CMK (cell line): Measurements from ENCODE around the gene PRR33.

ENCODE experiments used
- DNase-seq: peaks from one replicate; pipeline ENCODE4 v3.0.0-alpha.2; 2010; ENCODE audit warnings: low read depth

PRR33 gene

DNA sequence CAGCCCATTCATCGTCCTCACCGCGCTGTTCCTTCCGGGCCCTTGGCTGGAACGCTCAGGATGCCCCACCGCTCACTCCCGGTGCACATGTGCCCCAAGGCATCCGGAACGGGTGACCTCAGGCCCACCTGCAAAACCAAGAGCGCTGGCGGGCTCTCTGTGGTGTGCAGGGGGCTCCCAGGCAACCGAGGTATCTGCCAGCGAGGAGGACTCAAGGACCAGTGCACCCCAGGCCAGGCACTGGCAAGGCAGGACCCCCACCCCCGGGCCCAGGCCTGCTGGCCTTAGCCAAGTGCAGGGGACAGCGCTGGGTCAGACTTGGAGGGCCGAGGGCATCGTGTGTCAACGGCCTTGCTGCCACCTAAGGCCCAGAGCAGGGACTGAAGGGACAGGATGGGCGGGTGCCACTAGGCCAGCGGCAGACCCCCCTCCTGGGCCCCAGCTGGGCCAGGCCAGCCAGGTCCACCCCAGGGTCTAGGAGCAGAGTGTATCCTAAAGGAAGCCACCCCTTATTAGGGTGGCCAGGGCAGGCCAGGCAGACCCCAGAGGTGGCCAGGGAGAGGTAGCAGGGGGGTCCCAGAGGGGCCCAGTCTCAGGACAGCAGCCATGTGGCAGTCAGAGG, 36.3 kb upstream of the PRR33 start:
- no peak for DNase-seq

GRCh38 chr11:1927026-1927847, 35.5 kb upstream of the PRR33 start:
- DNase-seq = no peak

DNA sequence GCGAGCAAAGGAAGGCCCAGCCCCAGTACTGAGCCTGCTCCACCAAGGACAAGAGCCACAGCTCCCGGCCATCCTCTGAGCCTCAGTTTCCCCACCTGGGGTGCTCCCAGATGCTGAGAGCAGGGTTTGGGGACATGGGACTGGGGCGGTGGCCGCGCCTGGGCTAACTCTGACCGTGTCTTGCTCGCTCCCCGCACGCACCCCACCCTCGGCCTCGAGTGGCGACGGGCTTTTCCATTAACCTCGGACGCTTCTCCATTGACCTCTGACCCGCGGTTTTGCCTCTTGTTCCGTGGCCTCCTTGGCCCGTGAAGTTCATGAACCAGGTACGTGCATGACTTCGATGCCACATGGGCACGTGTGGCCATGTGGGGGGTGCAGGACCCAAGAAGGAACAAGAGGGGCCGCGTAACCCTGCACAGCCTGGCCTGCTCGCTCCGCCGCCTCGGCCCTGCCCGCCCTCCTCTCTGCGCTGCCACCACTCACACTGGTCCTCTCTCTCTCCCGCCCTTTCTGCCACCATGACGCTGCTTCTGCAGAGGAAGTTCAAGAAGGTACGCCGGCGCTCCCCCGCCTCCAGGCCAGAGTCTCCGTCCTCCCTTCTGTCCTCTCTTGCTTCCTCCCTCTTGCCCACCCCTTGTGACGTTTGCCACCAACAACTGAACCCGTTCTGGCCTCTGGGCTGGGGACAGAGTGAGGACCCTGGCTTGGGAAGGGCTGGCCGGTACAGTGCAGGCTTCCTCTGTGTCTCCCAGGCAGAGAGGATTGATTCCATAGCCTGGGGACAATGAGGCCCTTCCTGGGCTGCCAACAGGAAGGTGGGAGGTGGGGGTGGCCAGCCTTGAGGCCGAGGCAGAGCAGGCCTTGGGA, 34.7 kb upstream of the PRR33 start:
- peak; percentile 22 for DNase-seq

GRCh38 chr11:1925373-1926155, 33.9 kb upstream of the PRR33 start:
- DNase-seq = no peak

GRCh38 chr11:1924646-1925372, 33.1 kb upstream of the PRR33 start:
- DNase-seq = no peak

DNA sequence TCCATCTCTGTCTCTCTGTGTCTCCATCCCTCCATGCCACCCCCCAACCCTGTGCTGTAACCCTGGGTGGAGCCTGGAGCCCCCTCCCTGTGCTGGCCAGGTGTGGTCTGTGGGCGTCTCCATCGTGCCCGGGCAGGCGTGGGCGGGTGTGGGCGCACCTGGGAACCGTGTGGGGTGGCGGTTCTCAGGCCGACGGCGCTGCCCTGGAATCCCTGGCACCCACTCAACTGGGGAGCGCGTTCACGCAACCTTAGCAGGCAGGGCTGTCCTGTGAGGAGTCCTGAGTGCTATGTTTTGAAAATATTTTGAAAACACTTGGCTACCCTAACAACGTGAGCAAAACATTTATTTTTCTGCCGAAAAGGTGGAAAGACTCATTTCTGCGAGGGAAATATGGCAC, 32.5 kb upstream of the PRR33 start:
- DNase-seq = no peak

DNA sequence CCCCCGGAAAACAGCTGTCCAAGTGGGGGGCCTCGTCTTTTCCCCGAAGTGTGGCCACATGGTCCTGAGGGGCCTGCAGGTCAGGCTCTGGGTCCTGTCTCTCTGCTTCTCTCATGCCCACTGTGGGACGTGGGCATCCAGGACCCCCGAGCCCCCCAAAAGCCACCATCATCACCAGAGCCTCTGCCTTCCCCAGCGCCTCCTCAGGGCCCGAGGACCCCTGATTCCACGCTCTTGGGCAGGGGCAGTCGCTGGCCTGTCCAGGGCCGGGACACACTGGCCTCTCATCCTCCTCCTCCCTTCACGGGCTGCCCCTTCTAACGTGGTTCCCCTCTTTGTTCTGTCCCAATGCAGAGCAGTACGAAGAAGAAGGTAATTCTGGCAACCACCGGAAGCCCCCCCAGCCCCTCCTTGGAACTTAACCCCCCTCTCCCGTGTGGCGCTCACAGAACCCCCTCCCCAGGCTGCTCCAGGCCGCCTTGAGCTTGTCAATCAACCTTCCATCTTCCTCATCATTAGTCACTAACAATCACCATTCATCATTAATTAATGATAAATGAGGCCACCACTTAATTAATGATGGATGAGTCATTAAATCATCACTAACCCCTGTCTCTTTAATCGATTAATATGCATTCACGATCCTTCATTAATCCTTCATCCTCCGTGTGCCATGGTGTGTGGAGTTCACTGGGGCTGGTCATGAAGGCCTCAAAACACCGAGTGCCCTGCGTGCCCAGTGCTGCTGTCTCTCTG, 31.7 kb upstream of the PRR33 start:
- no peak for DNase-seq

DNA sequence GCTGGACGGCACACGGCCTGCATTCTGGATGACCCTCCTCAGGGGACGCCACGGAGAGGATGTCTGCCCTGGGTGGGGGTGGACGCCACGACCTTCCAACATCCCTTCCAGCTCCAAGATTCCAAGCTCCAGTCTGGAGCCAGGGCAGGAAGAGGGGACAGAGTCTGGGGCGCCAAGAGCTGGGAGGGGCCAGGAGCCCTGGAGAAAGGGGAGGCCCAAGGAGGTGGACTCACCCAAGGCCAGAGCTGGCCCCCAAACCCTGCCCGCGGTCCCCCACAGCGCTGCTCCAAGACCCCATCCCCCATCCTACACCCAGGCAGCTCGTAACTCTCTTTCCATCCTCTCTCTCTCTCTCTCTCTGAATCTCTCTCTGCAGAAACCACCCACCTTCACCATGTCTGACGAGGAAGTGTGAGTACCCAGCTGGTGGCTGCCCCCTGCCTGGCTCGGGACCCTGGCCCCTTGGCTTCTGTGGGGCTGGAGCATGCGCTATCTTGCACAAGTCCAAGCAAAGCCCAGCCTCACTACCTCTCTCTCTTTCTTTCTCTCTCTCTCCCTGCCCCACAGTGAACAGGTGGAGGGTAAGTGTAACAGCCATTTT, 30.9 kb upstream of the PRR33 start:
- DNase-seq = no peak

DNA sequence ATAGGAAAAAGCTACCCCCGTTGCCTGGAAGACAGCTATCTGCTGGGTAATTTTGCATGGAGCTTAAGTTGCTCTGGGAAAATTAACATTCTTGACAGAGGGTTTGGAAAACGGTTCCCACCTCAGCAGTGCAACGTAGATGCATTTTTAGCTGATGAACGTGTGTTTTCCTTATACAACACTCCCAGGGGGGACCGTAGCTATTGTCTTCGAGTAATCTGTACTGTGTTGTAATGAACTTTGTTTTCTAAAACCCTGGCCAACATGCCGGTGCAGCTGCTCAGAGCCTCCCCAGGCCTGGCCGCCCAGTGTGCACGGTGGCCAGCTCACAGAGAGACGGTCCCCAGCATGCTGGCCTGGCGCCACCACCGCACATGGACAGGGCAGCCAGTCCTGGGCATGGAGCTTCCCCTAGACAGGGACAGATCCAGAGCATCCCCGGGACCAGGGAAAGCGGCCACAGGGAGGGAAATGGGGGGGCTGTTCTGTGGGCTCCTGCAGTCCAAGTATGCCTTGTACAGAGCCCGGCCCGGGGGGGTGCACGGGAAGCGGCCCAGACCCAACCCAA, 30.0 kb upstream of the PRR33 start:
- DNase-seq = no peak

DNA sequence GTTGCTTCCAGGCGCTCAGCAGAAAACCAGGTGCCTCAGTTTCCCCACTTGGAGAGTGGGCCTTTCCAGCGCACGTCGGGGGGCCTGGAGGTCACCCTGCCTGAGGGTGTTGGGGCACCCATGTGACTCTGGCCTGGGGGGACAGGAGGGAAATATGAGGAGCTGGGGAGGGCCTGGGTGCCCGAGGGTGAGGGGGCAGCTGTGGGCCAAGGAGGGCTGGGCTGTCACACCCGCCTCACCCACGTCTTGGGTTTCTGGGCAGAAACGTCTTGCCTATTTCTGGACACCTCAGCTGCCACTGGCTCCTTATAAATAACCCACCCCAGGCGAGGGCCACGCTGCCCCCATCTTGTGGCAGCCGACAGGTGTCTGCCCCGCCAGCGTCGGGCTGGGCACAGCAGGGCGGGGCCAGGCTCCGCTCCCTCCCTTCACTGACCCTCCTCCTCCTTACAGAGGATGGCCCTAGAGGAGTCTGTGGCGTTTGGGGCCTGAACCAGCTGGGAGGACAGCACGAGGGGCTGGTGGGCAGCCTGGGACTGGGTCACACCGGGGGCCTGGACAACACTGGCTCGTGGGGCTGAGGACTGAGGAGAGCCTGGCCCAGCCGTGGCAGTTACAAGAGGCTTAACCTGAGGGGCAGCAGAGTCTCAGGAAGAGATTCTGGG, 29.3 kb upstream of the PRR33 start:
- DNase-seq = no peak

DNA sequence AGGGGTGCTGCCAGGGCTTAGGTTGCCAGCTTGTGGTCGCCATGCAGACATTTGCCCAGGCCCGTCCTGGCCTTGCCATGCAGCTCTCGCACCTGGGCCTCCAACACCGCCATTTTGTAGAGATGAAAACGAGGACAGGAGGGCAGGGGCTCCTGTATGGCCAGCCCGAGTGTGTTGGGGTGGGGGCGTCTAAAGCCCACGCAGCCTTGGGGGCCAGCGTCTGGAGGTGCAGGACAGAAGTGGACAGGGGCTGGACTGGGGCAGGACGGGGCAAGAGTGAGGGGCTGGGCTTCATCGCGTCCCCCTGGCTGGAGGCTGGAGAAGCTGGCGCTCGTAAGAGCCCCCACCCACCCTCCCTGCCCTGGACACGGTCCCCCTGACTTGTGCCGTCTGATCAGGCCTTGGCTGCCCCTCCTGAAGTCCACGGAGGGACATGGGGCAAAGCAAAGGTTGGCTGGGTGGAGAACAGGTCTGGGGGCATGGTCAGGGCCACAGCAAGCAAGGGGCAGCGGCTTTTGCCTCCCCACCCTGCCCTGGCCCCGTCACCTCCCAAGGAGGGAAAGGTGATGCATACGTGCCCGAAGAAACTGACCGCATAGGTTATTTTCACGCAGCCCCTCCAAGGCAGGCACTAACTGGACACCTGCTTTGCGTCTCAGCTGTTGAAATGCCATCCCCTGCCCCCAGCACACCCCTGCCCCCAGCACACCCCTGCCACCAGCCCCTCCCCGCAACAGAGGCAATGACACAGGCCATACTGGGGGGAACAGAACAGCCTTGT, 28.6 kb upstream of the PRR33 start:
- no peak for DNase-seq

- no peak for DNase-seq
Observed at GRCh38 chr11:1919391-1920127, 27.9 kb upstream of the PRR33 start, which contains the start of gene TNNT3. TSS of gene TNNT3 (plus strand) at chr11:1919703. CDS start at chr11:1922875, 3,172 bp downstream.

DNA sequence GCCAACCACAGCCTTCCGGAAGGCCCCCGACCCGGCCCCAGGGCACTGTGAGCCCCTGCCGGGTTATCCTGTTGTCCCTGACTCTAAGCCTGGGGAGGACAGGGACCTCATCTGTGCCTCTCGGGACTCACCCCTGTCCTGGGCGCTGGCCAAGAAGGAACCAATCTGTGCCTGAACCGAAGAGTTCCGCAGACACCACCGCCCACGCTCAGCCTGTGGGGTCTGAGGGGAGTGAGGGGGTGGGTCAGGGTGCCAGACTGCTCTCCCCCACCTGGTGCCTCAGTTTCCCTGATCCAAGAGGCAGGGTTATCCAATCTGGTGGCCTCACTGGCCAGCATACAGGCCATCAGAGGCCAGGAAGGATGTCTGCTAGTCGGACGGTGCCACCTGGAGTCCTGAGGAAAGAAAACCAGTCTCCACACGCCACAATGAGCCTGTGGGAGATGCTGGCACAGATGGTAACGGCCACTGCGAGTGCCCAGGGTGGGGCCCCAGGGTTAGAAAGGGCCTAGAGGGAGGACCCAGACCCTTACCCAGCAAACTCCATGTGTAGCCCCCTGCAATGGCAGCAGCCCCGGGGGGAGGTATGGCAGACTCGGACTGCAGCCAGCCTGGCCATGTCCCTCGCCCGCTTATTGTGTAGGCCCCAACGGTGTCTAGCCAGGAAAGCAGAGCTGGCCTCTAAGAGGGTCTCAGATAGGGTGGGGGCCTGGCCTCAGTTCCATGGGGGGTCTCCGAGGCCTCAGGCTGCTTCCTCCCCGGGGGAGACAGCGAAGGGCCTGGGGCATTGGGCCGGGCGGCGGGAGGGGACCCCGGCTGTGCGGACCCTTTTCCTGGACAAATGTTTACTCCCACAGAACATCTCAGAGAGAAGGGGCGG, 27.0 kb upstream of the PRR33 start:
- no peak for DNase-seq

- no peak for DNase-seq
Observed at GRCh38 chr11:1917523-1918435, 26.1 kb upstream of the PRR33 start.

GRCh38 chr11:1916986-1917522, 25.4 kb upstream of the PRR33 start:
- no peak for DNase-seq
